T-cell (primary cell): ENCODE results near the gene STX8. TPM values are rescaled to one million over a fixed set of nuclear protein-coding genes. Genes with fewer than 3 reads are reported as not detected.

ENCODE experiments used
- ATAC-seq, 4 experiments: fragments of 200-7000 bp in 3 of 4; fragments of 150-1000 bp in 1 of 4; cut with Tn5 transposase; replicated peaks in 1 of 4; 1 replicate in 3 of 4; 2 replicates in 1 of 4; pipeline ENCODE4 v1.10.0; 2021; ENCODE audit warnings: moderate library complexity in 3 of 4, mild to moderate bottlenecking in 2 of 4, moderate number of reproducible peaks in 1 of 4
- CTCF ChIA-PET, 2 donors: fragments of 300-600 bp; sonication (Branson Sonifier 250); formaldehyde crosslinking; loops; one replicate each; lab custom pipeline; 2022; ENCODE audit warnings: antibody characterized with exemption in 2 of 2; lab: Charles Lee
- POLR2A ChIA-PET, 2 donors: fragments of 300-600 bp; sonication (Branson Sonifier 250); formaldehyde crosslinking; loops; one replicate each; lab custom pipeline; 2022; ENCODE audit warnings: antibody characterized with exemption in 2 of 2; lab: Charles Lee
- DNase-seq, 35 experiments: peaks; one replicate each; pipeline versions ENCODE4 v3.0.0 to v3.0.0-alpha.2; 2013 to 2023
- H3K27ac ChIP-seq: one replicate; pipeline ENCODE4 v1.5.1; 2013; ENCODE audit warnings: low read length
- H3K27me3 ChIP-seq, 2 experiments: replicated peaks in 1 of 2; 1 replicate in 1 of 2; 2 replicates in 1 of 2; pipeline versions ENCODE4 v1.6.1 to v1.7.0; 2013; ENCODE audit warnings: low read length in 1 of 2, mixed read lengths in 1 of 2; ENCODE audit not compliant: control insufficient read depth in 2 of 2, insufficient read depth in 2 of 2; ENCODE audit errors: extremely low read depth in 1 of 2
- H3K36me3 ChIP-seq, 2 donors: 1 replicate in 1 of 2; 2 replicates in 1 of 2; pipeline versions ENCODE4 v1.6.1 to v1.7.0; 2013; ENCODE audit warnings: low read length in 1 of 2; ENCODE audit not compliant: control insufficient read depth in 2 of 2, insufficient read depth in 1 of 2; ENCODE audit errors: extremely low read depth in 1 of 2
- H3K4me1 ChIP-seq, 2 experiments: 1 replicate in 1 of 2; 2 replicates in 1 of 2; pipeline versions ENCODE4 v1.6.1 to v1.7.0; 2013; ENCODE audit warnings: low read length in 2 of 2, mixed read lengths in 1 of 2; ENCODE audit not compliant: insufficient read depth in 2 of 2, control insufficient read depth in 1 of 2; ENCODE audit errors: extremely low read depth in 1 of 2
- H3K4me3 ChIP-seq, 2 donors: 1 replicate in 1 of 2; 2 replicates in 1 of 2; pipeline versions ENCODE4 v1.5.1 to v1.7.0; 2013; ENCODE audit warnings: mild to moderate bottlenecking in 2 of 2, low read length in 1 of 2, moderate library complexity in 1 of 2; ENCODE audit not compliant: control insufficient read depth in 1 of 2; ENCODE audit errors: extremely low read depth in 1 of 2
- H3K9me3 ChIP-seq: 2 replicates; pipeline ENCODE4 v1.7.0; 2013
- H3K27ac Mint-ChIP-seq, 2 donors: one replicate each; pipeline ENCODE4 v1.8.0; 2020 to 2021; ENCODE audit warnings: mild to moderate bottlenecking in 2 of 2, mixed read lengths in 2 of 2
- H3K27me3 Mint-ChIP-seq, 2 donors: one replicate each; pipeline ENCODE4 v1.8.0; 2021 to 2022; ENCODE audit warnings: mixed read lengths in 2 of 2
- H3K36me3 Mint-ChIP-seq: one replicate; pipeline ENCODE4 v1.8.0; 2021; ENCODE audit warnings: mixed read lengths
- H3K4me1 Mint-ChIP-seq, 3 donors: one replicate each; pipeline ENCODE4 v1.8.0; 2020 to 2022; ENCODE audit warnings: mixed read lengths in 3 of 3, mild to moderate bottlenecking in 1 of 3
- H3K4me3 Mint-ChIP-seq, 3 donors: one replicate each; pipeline ENCODE4 v1.8.0; 2020 to 2022; ENCODE audit warnings: mild to moderate bottlenecking in 3 of 3, mixed read lengths in 3 of 3, moderate library complexity in 3 of 3
- H3K9me3 Mint-ChIP-seq, 3 donors: one replicate each; pipeline ENCODE4 v1.8.0; 2020 to 2022; ENCODE audit warnings: mixed read lengths in 3 of 3
- WGBS: methylation state at CpG from one replicate; pipeline ENCODE4 v1.1.5; 2013; ENCODE audit warnings: missing lambda C conversion rate; ENCODE audit not compliant: insufficient coverage; 5-methylcytosine and 5-hydroxymethylcytosine counted together
- total RNA-seq, 35 experiments: library from RNA in 6 of 35; stranded (reverse) in 6 of 35; fragments of 120-200 nt in 1 of 35; gene quantifications; one replicate each; pipeline versions ENCODE4 v1.2.1 to v1.2.4 and lab custom pipeline; 2013 to 2026

The STX8 gene
- total RNA-seq, 5 donors from 2014 or later (not counting 1 experiment from before 2014, with no cell fraction given): 34.1 to 65.2 (median 57.8) TPM

- H3K27me3 Mint-ChIP-seq: no peaks in the 10 kb centered on the region
- Histone ChIP-seq H3K36me3 (peaks cover 3 to 22% of the 10 kb centered on the region in 2 donors), H3K9me3 (no peaks in the 10 kb centered on the region), H3K27me3 (no peaks in the 10 kb centered on the region), H3K4me1 (no peaks in the 10 kb centered on the region), H3K4me3 (no peak overlapping the region), H3K27ac (no peak overlapping the region)
- ChIA-PET POLR2A (no interaction called here), CTCF (no interaction called here)
- ATAC-seq (no peak), DNase-seq (no peak)
- peaks cover 0 to 7% (median under 1%) of the 10 kb centered on the region in 3 donors for H3K4me1 Mint-ChIP-seq
- H3K4me3 Mint-ChIP-seq: no peak overlapping the region
- no peaks in the 10 kb centered on the region for H3K9me3 Mint-ChIP-seq
- H3K36me3 Mint-ChIP-seq: peaks cover 26% of the 10 kb centered on the region
- no CpG with 5 or more reads among the region's 2 CpGs for WGBS
- H3K27ac Mint-ChIP-seq: no peak overlapping the region
Observed at GRCh38 chr17:9553181-9553580, 22.4 kb downstream of the STX8 start.

GRCh38 chr17:9549215-9549614 is 26.4 kb downstream of the STX8 start:
- peaks cover 2 to 13% of the 10 kb centered on the region in 2 donors for H3K36me3 ChIP-seq
- no peaks in the 10 kb centered on the region for H3K27me3 ChIP-seq
- H3K9me3 ChIP-seq: no peaks in the 10 kb centered on the region
- no peak for DNase-seq
- H3K4me1 ChIP-seq: no peaks in the 10 kb centered on the region
- Mint-ChIP-seq H3K36me3 (peaks cover 30% of the 10 kb centered on the region), H3K9me3 (no peaks in the 10 kb centered on the region), H3K4me3 (no peak overlapping the region), H3K4me1 (no peaks in the 10 kb centered on the region), H3K27ac (no peak overlapping the region), H3K27me3 (no peaks in the 10 kb centered on the region)
- no CpG with 5 or more reads among the region's 2 CpGs for WGBS
- ATAC-seq: no peak
- POLR2A ChIA-PET: no interaction called here
- CTCF ChIA-PET: no interaction called here
- no peak overlapping the region for H3K4me3 ChIP-seq
- no peak overlapping the region for H3K27ac ChIP-seq

GRCh38 chr17:9544221-9544620 is 31.4 kb downstream of the STX8 start:
- Mint-ChIP-seq H3K27me3 (no peaks in the 10 kb centered on the region), H3K4me1 (no peaks in the 10 kb centered on the region), H3K4me3 (no peak overlapping the region), H3K36me3 (peaks cover 49% of the 10 kb centered on the region), H3K27ac (no peak overlapping the region), H3K9me3 (no peaks in the 10 kb centered on the region)
- H3K27me3 ChIP-seq: no peaks in the 10 kb centered on the region
- no peaks in the 10 kb centered on the region for H3K9me3 ChIP-seq
- no peak overlapping the region for H3K4me3 ChIP-seq
- ATAC-seq: no peak
- WGBS: 96% methylated on average over 5 of the region's 7 CpGs
- no peak overlapping the region for H3K27ac ChIP-seq
- no peak for DNase-seq
- no peaks in the 10 kb centered on the region for H3K4me1 ChIP-seq
- H3K36me3 ChIP-seq: peaks cover 7 to 12% of the 10 kb centered on the region in 2 donors
- POLR2A ChIA-PET: no interaction called here
- CTCF ChIA-PET: no interaction called here

GRCh38 chr17:9541718-9542117 is 33.9 kb downstream of the STX8 start:
- Mint-ChIP-seq H3K36me3 (peaks cover 54% of the 10 kb centered on the region), H3K27ac (no peak overlapping the region), H3K4me3 (no peak overlapping the region), H3K4me1 (peaks cover 0 to 5% (median 0%) of the 10 kb centered on the region in 3 donors), H3K27me3 (no peaks in the 10 kb centered on the region), H3K9me3 (no peaks in the 10 kb centered on the region)
- no peak overlapping the region for H3K27ac ChIP-seq
- WGBS: no CpG with 5 or more reads among the region's 4 CpGs
- no peaks in the 10 kb centered on the region for H3K27me3 ChIP-seq
- POLR2A ChIA-PET: no interaction called here
- DNase-seq (no peak), ATAC-seq (no peak)
- H3K4me1 ChIP-seq: no peaks in the 10 kb centered on the region
- CTCF ChIA-PET: interaction anchor here in 1 of 2 donors (0.6 kb wide), 1 partner anchor 10 kb away, joined by 4 read pairs; no protein-coding TSS in a partner anchor
- H3K4me3 ChIP-seq: no peak overlapping the region
- peaks cover 7 to 11% of the 10 kb centered on the region in 2 donors for H3K36me3 ChIP-seq
- H3K9me3 ChIP-seq: no peaks in the 10 kb centered on the region

GRCh38 chr17:9538626-9539025 is 37.0 kb downstream of the STX8 start:
- WGBS: 100% methylated on average over 1 of the region's 4 CpGs
- CTCF ChIA-PET: no interaction called here

GRCh38 chr17:9537177-9537776 is 38.3 kb downstream of the STX8 start:
- WGBS: 96% methylated on average over 7 of the region's 12 CpGs
- DNase-seq: no peak
- CTCF ChIA-PET: no interaction called here

More at GRCh38 chr17:9538626-9539025, 37.0 kb downstream of the STX8 start:
- Histone ChIP-seq H3K27ac (no peak overlapping the region), H3K4me1 (no peaks in the 10 kb centered on the region), H3K27me3 (no peaks in the 10 kb centered on the region), H3K4me3 (no peak overlapping the region), H3K9me3 (no peaks in the 10 kb centered on the region), H3K36me3 (peaks cover 0 to 11% of the 10 kb centered on the region in 2 donors)
- Mint-ChIP-seq H3K27ac (no peak overlapping the region), H3K4me1 (peaks cover 0 to 5% (median 0%) of the 10 kb centered on the region in 3 donors), H3K9me3 (no peaks in the 10 kb centered on the region), H3K4me3 (no peak overlapping the region), H3K27me3 (no peaks in the 10 kb centered on the region), H3K36me3 (peaks cover 43% of the 10 kb centered on the region)
- POLR2A ChIA-PET: no interaction called here
- no peak for ATAC-seq
- no peak for DNase-seq

More at GRCh38 chr17:9537177-9537776, 38.3 kb downstream of the STX8 start:
- Mint-ChIP-seq H3K27ac (no peak overlapping the region), H3K4me1 (peaks cover 0 to 5% (median 0%) of the 10 kb centered on the region in 3 donors), H3K4me3 (no peak overlapping the region), H3K27me3 (no peaks in the 10 kb centered on the region), H3K9me3 (no peaks in the 10 kb centered on the region), H3K36me3 (peaks cover 37% of the 10 kb centered on the region)
- no peak overlapping the region for H3K4me3 ChIP-seq
- H3K36me3 ChIP-seq: peaks cover 0 to 10% of the 10 kb centered on the region in 2 donors
- H3K27me3 ChIP-seq: no peaks in the 10 kb centered on the region
- H3K27ac ChIP-seq: no peak overlapping the region
- H3K9me3 ChIP-seq: no peaks in the 10 kb centered on the region
- no peak for ATAC-seq
- POLR2A ChIA-PET: interaction anchor here in 1 of 2 donors (0.5 kb wide), 1 partner anchor 883 kb away, joined by 4 read pairs; no protein-coding TSS in a partner anchor
- H3K4me1 ChIP-seq: no peaks in the 10 kb centered on the region
